Thyroid gland (tissue), 4 donors: ENCODE measurements around the gene SMCP.

Source experiments
- CTCF ChIP-seq, 6 experiments: fragments of 200-600 bp in 3 of 6; fragments of 450-650 bp in 3 of 6; sonication (generic) in 3 of 6; IDR thresholded peaks; one replicate each; pipeline ENCODE4 v1.5.1; 2016 to 2019; ENCODE audit warnings: antibody characterized with exemption in 6 of 6, mild to moderate bottlenecking in 2 of 6, inconsistent platforms in 1 of 6, moderate library complexity in 1 of 6
- POLR2A ChIP-seq, 2 donors: fragments of 450-650 bp; IDR thresholded peaks; one replicate each; pipeline ENCODE4 v1.6.1; 2017; ENCODE audit warnings: antibody characterized with exemption in 2 of 2, mild to moderate bottlenecking in 2 of 2, moderate library complexity in 1 of 2

- no peak for TF ChIP-seq CTCF (IDR thresholded peaks at IDR 0.05)
- TF ChIP-seq POLR2A (IDR thresholded peaks at IDR 0.05), result no peak
Measured at GRCh38 chr1:152901631-152902030, 23.5 kb downstream of the SMCP start.
